Effector CD4-positive, alpha-beta T cell (primary cell): ENCODE results near the gene FITM1.
A peak's percentile ranks its signal among the peaks of the same experiment; 100 is the strongest.
"Not testable (repeated sequence)": the region's sequence is repeated elsewhere in the genome, so short reads cannot be mapped to it uniquely, and the experiment has no call there.

Experiments used
- DNase-seq: peaks from one replicate; pipeline ENCODE4 v3.0.0-alpha.2; 2020

Gene FITM1

GRCh38 chr14:24098229-24098926, 32.1 kb upstream of the FITM1 start:
- no peak for DNase-seq

GRCh38 chr14:24098927-24099813, 31.3 kb upstream of the FITM1 start:
- DNase-seq, result no peak

- DNase-seq, result no peak
Observed at GRCh38 chr14:24100197-24100981, 30.1 kb upstream of the FITM1 start.

- DNase-seq, result no peak
Observed at GRCh38 chr14:24100982-24101494, 29.4 kb upstream of the FITM1 start.

GRCh38 chr14:24102357-24103048, 28.0 kb upstream of the FITM1 start:
- no peak for DNase-seq

GRCh38 chr14:24103451-24103850, 27.0 kb upstream of the FITM1 start:
- no peak for DNase-seq

- not testable (repeated sequence) for DNase-seq
Observed at GRCh38 chr14:24105609-24106239, 24.7 kb upstream of the FITM1 start.

GRCh38 chr14:24106672-24107271, 23.7 kb upstream of the FITM1 start:
- DNase-seq, result no peak

GRCh38 chr14:24108336-24108874, 22.1 kb upstream of the FITM1 start:
- DNase-seq, result no peak

GRCh38 chr14:24110060-24110459, 20.4 kb upstream of the FITM1 start:
- no peak for DNase-seq

- no peak for DNase-seq
Observed at GRCh38 chr14:24110523-24110922, 19.9 kb upstream of the FITM1 start.

- DNase-seq, result no peak
Observed at GRCh38 chr14:24113379-24113800, 17.1 kb upstream of the FITM1 start.

GRCh38 chr14:24113801-24114531, 16.5 kb upstream of the FITM1 start:
- peak; percentile 74 for DNase-seq

GRCh38 chr14:24114532-24115421, 15.7 kb upstream of the FITM1 start, which contains the start of the genes DCAF11 and NRL:
DCAF11 (plus strand) TSS chr14:24114777; CDS start chr14:24115595, 818 bp downstream.
NRL (minus strand) TSS chr14:24114949; CDS start chr14:24082848, 32,101 bp downstream.
- DNase-seq, result peak; percentile 98

- no peak for DNase-seq
Observed at GRCh38 chr14:24115422-24116127, 14.9 kb upstream of the FITM1 start.

GRCh38 chr14:24116128-24116814, 14.2 kb upstream of the FITM1 start:
- DNase-seq, result no peak

GRCh38 chr14:24117179-24117578, 13.3 kb upstream of the FITM1 start:
- DNase-seq, result no peak

- no peak for DNase-seq
Observed at GRCh38 chr14:24119691-24120090, 10.8 kb upstream of the FITM1 start.
